Panc1 (cell line): ENCODE measurements around the gene SH3PXD2A.

ENCODE experiments used
- POLR2AphosphoS5 ChIP-seq: IDR thresholded peaks from 2 replicates; pipeline ENCODE4 v1.6.1; 2012; ENCODE audit warnings: mild to moderate bottlenecking, low read depth, low read length, moderate library complexity
- TF ChIP-seq, protein P1 (sequence below): fragments of 450-650 bp; IDR thresholded peaks from 2 replicates; pipeline ENCODE4 v1.5.1; 2017; ENCODE audit warnings: mild to moderate bottlenecking
- TF ChIP-seq, protein P2 (sequence below), 2 experiments: IDR thresholded peaks; 2 replicates each; pipeline ENCODE4 v1.6.1; 2011 to 2012; ENCODE audit warnings: low read depth in 2 of 2, control low read depth in 1 of 2, low read length in 1 of 2, mild to moderate bottlenecking in 1 of 2, moderate library complexity in 1 of 2; ENCODE audit not compliant: insufficient read depth in 1 of 2

DNA sequence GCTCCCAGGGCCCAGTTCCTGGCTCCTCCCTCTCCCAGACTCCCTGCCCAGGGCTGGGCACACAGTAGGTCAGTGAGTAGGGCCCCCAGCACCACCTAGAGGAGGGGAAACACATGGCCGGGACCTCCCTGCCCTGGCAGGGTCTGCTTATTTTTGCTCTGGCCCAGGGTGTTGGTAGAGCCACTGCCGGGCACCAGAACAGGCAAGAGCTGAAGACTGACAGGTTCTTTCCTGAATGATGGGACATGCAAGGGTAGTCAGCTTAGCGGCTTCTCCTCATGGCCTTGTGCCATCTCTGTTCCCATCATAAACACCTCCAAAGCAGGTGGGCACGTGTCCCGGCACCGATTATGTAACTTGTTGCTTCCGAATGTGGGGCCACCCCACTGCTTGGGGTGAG lies 275.4 kb downstream of the SH3PXD2A start:
- TF ChIP-seq, protein P1, sequence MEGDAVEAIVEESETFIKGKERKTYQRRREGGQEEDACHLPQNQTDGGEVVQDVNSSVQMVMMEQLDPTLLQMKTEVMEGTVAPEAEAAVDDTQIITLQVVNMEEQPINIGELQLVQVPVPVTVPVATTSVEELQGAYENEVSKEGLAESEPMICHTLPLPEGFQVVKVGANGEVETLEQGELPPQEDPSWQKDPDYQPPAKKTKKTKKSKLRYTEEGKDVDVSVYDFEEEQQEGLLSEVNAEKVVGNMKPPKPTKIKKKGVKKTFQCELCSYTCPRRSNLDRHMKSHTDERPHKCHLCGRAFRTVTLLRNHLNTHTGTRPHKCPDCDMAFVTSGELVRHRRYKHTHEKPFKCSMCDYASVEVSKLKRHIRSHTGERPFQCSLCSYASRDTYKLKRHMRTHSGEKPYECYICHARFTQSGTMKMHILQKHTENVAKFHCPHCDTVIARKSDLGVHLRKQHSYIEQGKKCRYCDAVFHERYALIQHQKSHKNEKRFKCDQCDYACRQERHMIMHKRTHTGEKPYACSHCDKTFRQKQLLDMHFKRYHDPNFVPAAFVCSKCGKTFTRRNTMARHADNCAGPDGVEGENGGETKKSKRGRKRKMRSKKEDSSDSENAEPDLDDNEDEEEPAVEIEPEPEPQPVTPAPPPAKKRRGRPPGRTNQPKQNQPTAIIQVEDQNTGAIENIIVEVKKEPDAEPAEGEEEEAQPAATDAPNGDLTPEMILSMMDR = no peak
- no peak for TF ChIP-seq POLR2AphosphoS5
- TF ChIP-seq, protein P2, sequence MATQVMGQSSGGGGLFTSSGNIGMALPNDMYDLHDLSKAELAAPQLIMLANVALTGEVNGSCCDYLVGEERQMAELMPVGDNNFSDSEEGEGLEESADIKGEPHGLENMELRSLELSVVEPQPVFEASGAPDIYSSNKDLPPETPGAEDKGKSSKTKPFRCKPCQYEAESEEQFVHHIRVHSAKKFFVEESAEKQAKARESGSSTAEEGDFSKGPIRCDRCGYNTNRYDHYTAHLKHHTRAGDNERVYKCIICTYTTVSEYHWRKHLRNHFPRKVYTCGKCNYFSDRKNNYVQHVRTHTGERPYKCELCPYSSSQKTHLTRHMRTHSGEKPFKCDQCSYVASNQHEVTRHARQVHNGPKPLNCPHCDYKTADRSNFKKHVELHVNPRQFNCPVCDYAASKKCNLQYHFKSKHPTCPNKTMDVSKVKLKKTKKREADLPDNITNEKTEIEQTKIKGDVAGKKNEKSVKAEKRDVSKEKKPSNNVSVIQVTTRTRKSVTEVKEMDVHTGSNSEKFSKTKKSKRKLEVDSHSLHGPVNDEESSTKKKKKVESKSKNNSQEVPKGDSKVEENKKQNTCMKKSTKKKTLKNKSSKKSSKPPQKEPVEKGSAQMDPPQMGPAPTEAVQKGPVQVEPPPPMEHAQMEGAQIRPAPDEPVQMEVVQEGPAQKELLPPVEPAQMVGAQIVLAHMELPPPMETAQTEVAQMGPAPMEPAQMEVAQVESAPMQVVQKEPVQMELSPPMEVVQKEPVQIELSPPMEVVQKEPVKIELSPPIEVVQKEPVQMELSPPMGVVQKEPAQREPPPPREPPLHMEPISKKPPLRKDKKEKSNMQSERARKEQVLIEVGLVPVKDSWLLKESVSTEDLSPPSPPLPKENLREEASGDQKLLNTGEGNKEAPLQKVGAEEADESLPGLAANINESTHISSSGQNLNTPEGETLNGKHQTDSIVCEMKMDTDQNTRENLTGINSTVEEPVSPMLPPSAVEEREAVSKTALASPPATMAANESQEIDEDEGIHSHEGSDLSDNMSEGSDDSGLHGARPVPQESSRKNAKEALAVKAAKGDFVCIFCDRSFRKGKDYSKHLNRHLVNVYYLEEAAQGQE (IDR thresholded peaks at IDR 0.05; ENCODE audit: insufficient read depth in 1 of 2, low read depth in 2 of 2, low read length in 1 of 2) = no peak
